H54 (cell line): ENCODE measurements around the gene LRP1B.

Experiments used
- DNase-seq: peaks from one replicate; pipeline ENCODE4 v3.0.0; 2011; ENCODE audit warnings: low spot score, mixed read lengths; ENCODE audit not compliant: insufficient read length
- FAIRE-seq: peaks from 3 replicates; lab custom pipeline; 2011; peaks lifted over from hg19 to GRCh38; lab: Jason Lieb, UNC
- POLR2A ChIP-seq: IDR thresholded peaks from 2 replicates; pipeline ENCODE4 v1.6.1; 2011; ENCODE audit warnings: low read depth, mild to moderate bottlenecking, low read length

LRP1B gene

DNA sequence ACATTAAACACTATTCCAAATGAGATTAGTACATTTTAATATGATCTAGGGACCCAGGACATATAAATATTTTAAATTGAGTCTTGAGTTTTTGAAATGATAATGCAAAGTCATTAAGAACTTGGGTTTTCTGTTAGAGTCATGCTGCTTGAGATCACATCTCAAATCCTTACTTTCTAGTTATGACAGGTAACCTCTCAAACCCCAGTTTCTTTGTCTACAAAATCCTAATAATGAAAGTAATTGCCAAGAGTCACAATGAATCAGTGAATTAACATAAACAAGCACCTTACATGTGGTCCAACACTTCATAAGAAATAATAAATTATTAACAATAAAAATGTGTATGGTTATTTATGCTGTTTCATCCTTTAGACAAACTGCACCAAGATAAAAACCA lies 607.6 kb downstream of the LRP1B start:
- no peak for DNase-seq
- FAIRE-seq = no peak
- no peak for TF ChIP-seq POLR2A

DNA sequence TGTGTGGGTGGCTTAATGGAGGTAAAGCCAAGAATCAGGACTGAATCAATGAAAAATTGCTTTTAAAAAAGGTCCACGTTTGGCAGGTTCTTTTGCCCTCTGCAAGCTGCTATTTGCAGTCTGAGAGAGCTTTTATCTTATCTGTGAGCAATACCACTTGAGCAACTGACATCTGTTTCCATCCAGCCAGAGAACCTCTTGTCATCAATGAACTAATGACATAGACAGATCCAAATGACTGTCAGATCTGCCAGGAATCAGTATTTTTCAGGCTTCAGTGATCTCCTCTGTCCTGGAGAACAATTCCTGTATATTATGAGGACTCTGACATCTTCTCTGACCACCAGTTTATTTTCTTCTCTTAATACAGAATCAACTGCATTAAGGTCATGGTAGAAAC lies 608.1 kb downstream of the LRP1B start:
- FAIRE-seq = no peak
- TF ChIP-seq POLR2A = no peak
- DNase-seq = no peak

DNA sequence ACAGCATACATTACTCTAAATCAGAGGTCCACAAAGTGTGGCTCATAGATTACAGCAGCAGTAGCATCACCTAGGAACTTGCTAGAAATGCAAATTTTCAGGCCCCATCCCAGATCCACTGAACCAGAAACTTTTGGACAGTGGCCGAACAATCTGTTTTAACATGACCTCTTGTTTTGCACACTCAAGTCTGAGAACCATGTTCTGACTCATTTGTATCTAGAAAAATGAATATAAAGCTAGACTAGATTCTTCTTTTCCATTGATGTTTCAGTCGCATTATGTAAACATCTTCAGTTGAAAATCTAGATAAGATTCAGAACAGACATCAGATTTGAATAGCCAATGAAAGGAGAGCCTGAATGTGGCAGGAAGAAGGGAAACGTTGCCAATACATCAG lies 608.8 kb downstream of the LRP1B start:
- FAIRE-seq = no peak
- no peak for TF ChIP-seq POLR2A
- no peak for DNase-seq

DNA sequence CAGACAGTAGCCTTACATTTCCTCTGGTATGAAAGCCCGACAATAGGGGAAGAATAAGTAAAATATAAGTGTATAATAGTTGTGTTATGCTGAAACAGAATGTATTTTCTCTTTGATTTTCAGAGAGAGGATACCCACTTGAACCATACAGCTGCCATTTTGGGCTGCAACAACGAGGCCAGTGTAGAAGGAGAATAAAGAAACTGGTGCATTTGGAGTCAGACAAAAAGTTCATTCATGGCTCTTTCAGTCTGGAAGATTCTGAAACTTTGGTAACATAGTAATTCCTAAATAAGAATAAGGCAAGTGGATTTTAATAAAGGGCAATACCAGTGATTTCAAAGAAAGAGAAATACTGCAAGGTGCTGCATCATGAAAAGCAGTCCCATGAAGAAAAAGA lies 610.9 kb downstream of the LRP1B start:
- DNase-seq (no peak), FAIRE-seq (no peak)
- no peak for TF ChIP-seq POLR2A

DNA sequence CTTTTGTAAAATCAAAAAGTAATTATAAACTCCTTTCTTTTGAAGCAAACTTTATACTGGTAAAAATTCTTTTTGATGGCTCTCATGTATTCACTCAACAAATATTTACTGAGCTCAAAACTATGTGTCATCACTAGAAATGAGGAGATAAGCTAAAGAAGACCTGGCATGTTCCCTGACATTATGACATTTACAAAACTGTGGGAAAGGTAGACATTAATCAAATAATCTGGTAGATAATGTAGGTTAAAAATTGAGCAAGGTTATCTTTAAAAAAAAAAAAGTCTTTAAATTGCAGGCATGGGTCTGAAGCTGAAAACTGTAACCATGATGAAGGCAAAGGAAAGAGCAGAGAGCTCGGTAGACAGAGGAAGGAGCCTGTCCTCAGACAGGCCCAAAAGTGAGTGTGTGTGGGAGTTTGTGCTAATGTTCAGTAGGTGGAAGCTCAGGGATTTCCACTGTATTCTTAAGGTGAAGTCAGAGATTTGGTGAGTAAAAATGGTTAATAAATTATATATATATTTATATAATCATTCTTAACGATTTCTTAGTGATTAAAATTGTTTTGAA lies 612.9 kb downstream of the LRP1B start:
- no peak for FAIRE-seq

DNA sequence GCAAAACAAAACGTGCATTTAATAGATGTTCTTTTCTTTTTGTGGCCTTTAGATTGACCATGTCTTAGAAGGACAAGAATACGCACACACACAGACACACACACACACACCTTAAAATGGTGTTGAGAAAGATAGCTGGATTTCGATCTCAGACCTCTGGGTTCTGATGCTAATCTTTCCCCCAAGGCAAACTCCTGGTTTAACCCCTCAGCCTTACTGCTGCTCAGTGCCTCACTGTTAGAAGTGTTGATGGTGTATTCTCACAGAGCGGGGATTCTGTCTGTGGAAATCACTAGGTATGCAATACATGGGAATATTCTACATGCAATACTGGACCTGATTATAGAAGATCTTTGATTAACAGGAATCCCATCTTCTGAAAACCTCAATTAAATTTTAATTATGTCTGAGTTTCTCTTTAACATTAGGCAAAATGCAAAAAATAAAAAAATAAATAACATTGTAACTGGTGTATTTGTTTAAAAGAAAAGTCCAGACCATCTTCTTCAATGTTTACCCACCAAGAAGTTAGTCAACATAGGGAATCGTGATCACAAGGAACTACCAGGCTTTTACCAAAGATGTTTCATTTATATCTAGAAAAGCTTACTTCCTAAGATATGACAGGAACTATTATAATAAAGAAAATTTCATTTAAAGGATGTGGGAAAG lies 613.5 kb downstream of the LRP1B start:
- TF ChIP-seq POLR2A = no peak
- FAIRE-seq (no peak), DNase-seq (no peak)

More for the DNA sequence above, 612.9 kb downstream of the LRP1B start:
- TF ChIP-seq POLR2A = no peak
- no peak for DNase-seq

DNA sequence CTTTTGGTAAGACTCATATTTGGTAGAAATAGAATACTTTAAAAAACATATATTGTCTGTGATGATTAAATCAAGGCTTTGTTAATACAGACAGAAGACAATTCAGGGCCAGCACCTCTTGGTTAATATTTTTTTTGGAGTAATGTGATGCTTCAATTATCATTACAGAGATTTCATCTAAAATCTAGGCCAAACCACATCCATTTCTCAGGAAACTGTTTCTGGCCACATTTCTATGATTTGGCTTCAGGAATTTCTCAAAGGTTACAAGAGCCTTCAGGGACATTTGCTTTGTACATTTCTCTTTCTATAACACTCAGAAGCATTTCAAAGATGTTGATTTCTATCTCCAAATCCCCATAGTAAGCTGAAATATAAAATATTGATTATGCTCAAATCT lies 614.9 kb downstream of the LRP1B start:
- DNase-seq = no peak
- no peak for FAIRE-seq
- TF ChIP-seq POLR2A = no peak

DNA sequence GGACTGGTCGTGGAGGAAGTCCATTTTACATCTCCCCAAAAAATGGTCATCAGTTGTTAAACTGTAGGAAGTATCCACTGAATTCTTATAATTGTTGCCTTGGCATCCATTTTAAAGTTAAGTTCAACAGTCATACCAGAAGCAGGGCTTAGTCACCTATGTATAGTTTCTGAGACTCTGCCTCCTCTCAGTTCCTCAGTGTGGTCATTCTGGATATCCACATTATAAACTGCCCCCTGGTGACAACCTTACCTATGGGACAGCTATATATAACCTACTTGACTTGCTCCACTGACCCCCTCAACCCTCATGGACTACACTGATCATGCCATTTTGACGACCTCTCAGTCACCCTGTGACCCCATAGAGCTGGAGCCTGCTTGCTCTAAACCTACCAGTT lies 617.0 kb downstream of the LRP1B start:
- DNase-seq (no peak), FAIRE-seq (no peak)
- TF ChIP-seq POLR2A = no peak

DNA sequence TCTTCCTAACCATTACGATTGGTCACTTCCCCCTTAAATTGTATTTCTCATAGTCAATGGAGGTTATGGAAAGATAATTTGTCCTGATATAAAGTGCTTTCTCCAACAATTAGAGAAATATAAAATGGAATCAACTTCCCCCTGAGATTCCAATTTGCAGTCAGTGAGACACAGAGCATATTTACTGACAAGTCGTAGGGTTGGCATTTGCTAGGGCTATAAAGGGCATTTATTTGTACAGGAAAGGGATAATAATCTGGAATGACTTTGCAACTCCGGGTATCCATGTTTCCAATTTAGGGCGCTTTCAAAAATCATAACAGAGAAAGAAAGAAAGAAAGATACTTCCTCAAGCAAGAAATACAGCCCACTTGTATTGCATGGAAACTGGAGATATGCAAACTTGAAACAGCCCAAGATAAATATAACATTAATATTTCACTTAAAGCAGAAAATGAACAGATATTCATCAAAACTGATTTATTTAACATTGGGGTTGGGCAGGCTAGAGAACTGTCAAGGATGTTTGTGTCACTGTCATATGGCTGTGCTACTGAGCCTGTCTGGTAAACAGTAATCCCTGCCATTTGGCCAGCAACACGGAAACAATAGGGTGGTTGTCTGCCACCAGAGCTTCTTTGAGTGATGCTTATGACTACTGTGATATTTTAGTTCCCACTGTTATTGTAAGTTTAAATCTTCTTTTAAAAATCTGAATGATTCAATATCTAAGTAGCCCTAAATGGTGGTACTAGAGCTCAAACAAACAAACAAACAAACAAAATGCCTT lies 621.8 kb downstream of the LRP1B start:
- DNase-seq (no peak), FAIRE-seq (no peak)
- TF ChIP-seq POLR2A = no peak

DNA sequence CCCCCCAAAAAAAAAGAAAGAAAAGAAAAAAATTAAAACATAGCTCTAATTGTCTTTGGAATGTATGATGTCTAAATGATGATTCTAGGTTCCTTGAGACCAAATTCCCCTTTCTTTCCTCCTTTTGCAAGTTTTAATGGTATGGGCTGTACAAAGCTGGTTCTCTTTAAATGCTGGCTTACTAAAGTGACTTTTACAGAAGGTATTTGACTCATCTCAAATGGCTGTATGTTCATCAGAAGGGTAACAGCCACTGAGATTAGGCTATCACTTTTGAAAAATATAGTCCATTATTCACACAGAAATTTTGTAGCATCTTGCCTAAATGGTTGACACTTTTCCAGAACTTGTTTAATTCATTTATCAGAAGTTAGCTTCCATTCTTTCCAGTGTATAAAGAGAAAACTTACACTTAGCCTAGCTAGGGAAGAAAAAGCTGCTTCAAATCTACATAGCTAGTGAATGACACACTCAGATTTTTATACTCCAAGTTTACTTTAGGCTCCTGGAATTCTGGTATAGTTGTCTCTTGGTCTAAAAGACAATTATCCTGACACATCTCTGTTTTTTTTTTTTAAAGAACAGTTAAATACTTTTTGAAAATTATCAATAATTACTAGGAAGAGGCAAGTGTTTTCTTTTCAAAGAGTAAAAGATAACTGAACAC lies 622.6 kb downstream of the LRP1B start:
- no peak for DNase-seq
- no peak for TF ChIP-seq POLR2A

DNA sequence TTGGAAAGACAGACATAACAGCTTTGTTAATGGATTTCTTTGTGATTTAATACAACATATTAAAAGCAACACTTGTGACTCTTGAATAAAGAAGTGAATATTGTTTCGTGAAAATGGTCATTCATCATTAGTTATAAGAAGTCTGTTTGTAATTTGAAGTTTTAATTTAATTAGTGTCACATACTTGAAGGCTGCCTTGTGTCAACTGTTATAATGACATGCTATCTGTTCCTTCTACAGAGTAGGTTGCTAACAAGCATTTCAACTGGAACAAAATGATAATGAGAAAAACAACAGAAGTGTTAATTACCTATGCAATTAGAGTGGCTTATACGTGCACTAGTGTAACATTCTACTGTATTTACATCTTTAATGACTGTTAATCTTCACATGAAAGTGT lies 624.7 kb downstream of the LRP1B start:
- TF ChIP-seq POLR2A = no peak
- FAIRE-seq (no peak), DNase-seq (no peak)

More for the DNA sequence above, 622.6 kb downstream of the LRP1B start:
- no peak for FAIRE-seq

DNA sequence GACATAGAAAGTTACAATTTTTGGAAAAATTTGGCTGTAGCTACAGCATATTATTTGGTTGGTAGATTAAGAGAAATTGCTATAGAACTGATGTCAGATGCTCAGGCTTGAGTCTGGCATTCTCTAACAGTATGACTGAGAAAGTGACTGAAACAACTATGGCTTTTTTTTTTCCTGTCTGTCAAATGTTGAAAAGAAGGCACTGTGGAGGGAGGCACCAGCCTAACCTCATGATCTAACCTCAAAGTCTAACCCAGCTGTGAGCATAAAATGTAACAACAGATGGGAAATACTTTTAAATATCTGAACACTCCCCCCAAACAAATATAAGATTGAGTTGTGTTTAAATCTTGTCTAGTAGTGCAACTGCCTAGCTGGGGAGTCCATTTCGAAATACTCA lies 629.1 kb downstream of the LRP1B start:
- FAIRE-seq (no peak), DNase-seq (no peak)
- no peak for TF ChIP-seq POLR2A

DNA sequence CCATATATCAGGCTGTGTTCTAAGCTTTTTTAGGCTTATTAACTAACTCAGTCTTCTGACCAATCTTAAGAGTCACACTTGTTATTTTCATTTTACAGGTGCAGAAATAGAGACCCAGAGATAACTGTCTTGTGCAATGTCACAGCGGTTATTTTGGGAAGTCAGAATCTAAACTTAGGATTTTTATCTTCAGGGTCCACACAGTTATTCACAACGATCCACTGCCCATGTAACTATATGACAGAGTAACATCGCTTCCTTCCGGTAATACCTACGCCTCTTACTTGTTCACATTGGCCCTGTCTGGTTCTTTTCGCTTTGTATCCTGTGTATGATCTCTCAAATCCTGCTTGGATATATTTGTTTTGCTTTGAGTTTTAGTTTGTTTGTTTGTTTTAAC lies 631.7 kb downstream of the LRP1B start:
- DNase-seq = no peak
- FAIRE-seq = no peak
- no peak for TF ChIP-seq POLR2A

DNA sequence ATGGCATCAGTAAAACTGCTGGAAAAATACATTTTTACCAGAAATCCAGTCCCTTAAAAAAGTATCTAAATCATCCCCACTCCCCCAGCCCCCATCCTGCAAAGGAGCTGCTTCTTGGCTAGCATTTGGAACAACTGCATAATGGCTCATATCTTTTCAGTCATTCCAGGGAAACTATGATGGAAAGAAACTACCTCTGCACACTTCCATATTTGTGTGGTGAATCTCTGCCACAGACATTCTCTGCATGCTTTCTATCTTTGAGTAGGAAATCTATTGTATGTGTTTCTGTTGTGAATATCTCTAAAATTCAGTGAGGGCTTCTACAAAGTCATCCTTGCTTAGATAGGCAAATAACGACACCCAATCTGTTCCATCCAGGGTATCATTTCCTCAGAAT lies 632.3 kb downstream of the LRP1B start:
- FAIRE-seq = no peak
- TF ChIP-seq POLR2A = no peak
- DNase-seq = no peak
